ENCODE measurements around the gene GPR160.

The GPR160 gene, protein sequence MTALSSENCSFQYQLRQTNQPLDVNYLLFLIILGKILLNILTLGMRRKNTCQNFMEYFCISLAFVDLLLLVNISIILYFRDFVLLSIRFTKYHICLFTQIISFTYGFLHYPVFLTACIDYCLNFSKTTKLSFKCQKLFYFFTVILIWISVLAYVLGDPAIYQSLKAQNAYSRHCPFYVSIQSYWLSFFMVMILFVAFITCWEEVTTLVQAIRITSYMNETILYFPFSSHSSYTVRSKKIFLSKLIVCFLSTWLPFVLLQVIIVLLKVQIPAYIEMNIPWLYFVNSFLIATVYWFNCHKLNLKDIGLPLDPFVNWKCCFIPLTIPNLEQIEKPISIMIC

DNA sequence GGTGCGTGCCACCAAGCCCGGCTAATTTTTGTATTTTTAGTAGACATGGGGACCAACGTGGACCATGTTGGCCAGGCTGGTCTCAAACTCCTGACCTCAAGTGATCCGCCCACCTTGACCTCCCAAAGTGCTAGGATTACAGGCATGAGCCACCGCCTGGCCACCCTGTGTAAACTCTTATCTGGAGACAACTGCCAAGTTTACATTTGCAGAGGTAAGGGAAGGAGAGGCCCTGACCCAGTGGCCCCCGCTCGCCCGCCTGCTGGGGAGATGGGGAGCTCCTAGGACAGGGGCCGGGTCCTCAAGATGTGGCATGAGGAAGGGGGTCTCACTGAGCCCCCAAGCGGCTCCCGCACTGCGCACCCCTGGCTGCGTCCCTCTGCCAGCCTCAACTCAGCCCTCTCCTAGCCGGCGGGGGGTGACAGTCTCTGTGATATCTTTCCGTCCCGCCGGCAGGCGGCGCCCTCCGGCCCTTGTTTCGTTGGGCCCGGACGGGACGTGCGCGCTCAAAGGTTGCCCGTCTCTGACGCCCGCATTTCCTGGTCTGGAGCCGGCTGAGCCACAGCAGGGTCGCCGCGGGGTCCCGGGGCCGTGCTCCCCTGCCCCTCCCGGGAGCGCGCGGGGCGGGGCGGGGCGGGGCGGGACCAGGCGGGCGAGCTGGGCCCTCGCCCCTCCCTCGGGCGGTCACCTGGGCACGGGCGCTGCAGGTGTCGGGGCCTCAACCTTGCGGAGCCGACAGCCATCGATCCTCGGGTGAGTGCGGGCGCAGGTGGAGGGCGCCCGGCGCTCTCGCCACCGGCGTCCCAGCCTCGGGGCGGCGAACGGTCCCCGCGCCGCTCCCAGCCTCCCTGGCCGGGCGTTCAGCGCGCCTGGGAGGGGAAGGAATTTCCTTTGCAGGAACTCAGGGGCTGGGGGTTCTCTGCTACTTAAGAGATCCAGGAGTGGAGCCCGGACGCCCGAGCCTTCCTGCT lies at the start of gene GPR160:
Gene GPR160 (plus strand): TSS at position 533 of the 971 bp plus-strand sequence. CDS start 45,978 bp downstream, outside the sequence.
- Histone ChIP-seq H3K9me3 (no peaks in the 10 kb centered on the region), H3K4me1 (no peaks in the 10 kb centered on the region), H3K27me3 (ENCODE audit: low read depth) (no peaks in the 10 kb centered on the region), H3K4me3 (peak within 1 kb of the TSS; percentile 60), H3K36me3 (replicated peaks) (no peaks in the 10 kb centered on the region)
- in situ Hi-C loops (cut with MboI; ENCODE audit: low sequenced_read_pairs) = no loop called here
- DNase-seq (ENCODE audit: low spot score in 2 of 2) = peak; percentile 61 to 91

DNA sequence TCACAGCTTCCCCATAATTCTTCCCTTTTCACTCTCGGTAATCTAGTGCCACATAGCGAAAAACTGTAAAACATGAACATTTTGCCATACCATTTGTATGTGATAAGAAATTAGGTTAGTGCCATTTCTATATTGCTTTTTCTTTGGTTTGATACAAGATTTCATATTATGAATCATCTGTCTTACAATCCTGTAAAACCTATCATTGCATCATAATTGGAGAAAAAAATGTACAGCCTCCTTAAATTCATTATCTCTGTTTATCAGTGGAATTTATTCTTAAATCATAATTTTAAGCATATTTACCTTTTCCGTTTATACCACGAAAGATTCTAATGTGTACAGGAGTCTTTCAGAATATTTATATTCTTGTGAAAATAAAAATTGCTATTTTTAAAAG lies 47.4 kb upstream of the GPR160 start:
- H3K27me3 ChIP-seq (ENCODE audit: low read depth) = no peaks in the 10 kb centered on the region
- in situ Hi-C loops (cut with MboI; ENCODE audit: low sequenced_read_pairs) = no loop called here
- H3K36me3 ChIP-seq (replicated peaks) = peaks cover 41% of the 10 kb centered on the region
- no peak for DNase-seq (ENCODE audit: low spot score in 2 of 2)
- no peaks in the 10 kb centered on the region for H3K4me1 ChIP-seq
- no peaks in the 10 kb centered on the region for H3K9me3 ChIP-seq
- H3K4me3 ChIP-seq = no peak overlapping the region

GRCh38 chr3:169992156-169992555 lies 45.6 kb upstream of the GPR160 start:
- peaks cover 36% of the 10 kb centered on the region for H3K36me3 ChIP-seq (replicated peaks)
- H3K4me3 ChIP-seq = no peak overlapping the region
- DNase-seq (ENCODE audit: low spot score in 2 of 2) = no peak
- H3K4me1 ChIP-seq = no peaks in the 10 kb centered on the region
- in situ Hi-C loops (cut with MboI; ENCODE audit: low sequenced_read_pairs) = no loop called here
- H3K9me3 ChIP-seq = no peaks in the 10 kb centered on the region
- no peaks in the 10 kb centered on the region for H3K27me3 ChIP-seq (ENCODE audit: low read depth)

GRCh38 chr3:169992781-169993180 lies 45.0 kb upstream of the GPR160 start:
- in situ Hi-C loops (cut with MboI; ENCODE audit: low sequenced_read_pairs) = no loop called here
- no peak for DNase-seq (ENCODE audit: low spot score in 2 of 2)
- Histone ChIP-seq H3K9me3 (no peaks in the 10 kb centered on the region), H3K36me3 (replicated peaks) (peaks cover 33% of the 10 kb centered on the region), H3K4me3 (no peak overlapping the region), H3K27me3 (ENCODE audit: low read depth) (no peaks in the 10 kb centered on the region), H3K4me1 (no peaks in the 10 kb centered on the region)

DNA sequence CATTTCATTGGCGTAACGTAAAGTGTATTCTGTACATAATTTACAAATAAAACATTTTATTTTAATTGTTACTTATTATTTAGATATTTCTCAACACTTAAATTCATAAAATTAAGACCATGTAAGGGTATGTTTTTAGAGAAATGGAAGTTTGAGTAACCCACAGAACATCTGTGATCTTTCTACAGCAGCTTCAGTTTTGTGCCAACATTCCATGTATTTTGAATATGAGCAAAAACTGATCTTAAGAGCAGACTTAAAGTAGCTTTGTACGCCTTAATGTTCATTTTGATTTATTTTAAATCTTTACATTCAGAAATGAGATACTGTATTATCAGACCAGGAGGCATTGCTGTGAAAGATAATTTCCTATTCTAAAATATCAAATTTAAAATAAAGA lies 44.0 kb upstream of the GPR160 start:
- no peak for DNase-seq (ENCODE audit: low spot score in 2 of 2)
- no peaks in the 10 kb centered on the region for H3K27me3 ChIP-seq (ENCODE audit: low read depth)
- in situ Hi-C loops (cut with MboI; ENCODE audit: low sequenced_read_pairs) = no loop called here
- H3K9me3 ChIP-seq = no peaks in the 10 kb centered on the region
- peaks cover 28% of the 10 kb centered on the region for H3K36me3 ChIP-seq (replicated peaks)
- H3K4me3 ChIP-seq = no peak overlapping the region
- no peaks in the 10 kb centered on the region for H3K4me1 ChIP-seq

DNA sequence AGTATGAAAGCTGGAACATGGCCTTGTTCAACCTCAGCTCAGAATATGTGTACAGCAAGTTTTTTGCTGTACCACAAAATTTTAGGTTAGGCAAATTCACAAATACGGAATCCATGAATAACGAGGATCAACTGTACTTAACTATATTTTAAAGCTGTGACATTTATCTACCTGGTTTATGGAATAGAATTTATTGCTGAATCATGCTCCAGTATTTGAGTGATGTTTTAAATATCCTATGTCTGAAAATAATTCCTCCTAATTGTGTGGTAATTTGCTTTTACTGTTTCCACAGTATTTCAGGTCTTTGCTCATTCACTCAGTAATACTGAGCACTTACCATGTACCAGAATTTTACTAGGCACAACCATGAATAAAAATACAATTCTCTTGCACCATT lies 41.7 kb upstream of the GPR160 start:
- in situ Hi-C loops (cut with MboI; ENCODE audit: low sequenced_read_pairs) = no loop called here
- peaks cover 22% of the 10 kb centered on the region for H3K36me3 ChIP-seq (replicated peaks)
- no peaks in the 10 kb centered on the region for H3K9me3 ChIP-seq

GRCh38 chr3:169998668-169999131 lies 39.1 kb upstream of the GPR160 start:
- in situ Hi-C loops (cut with MboI; ENCODE audit: low sequenced_read_pairs) = no loop called here
- Histone ChIP-seq H3K36me3 (replicated peaks) (peaks cover 8% of the 10 kb centered on the region), H3K4me3 (no peak overlapping the region), H3K27me3 (ENCODE audit: low read depth) (no peaks in the 10 kb centered on the region), H3K9me3 (no peaks in the 10 kb centered on the region), H3K4me1 (no peaks in the 10 kb centered on the region; the same call in 1 of the 2 replicates)
- no peak for DNase-seq (ENCODE audit: low spot score in 2 of 2)

More for the DNA sequence above, 41.7 kb upstream of the GPR160 start:
- no peaks in the 10 kb centered on the region for H3K27me3 ChIP-seq (ENCODE audit: low read depth)
- H3K4me1 ChIP-seq = no peaks in the 10 kb centered on the region; the same call in 1 of the 2 replicates
- no peak for DNase-seq (ENCODE audit: low spot score in 2 of 2)
- no peak overlapping the region for H3K4me3 ChIP-seq

DNA sequence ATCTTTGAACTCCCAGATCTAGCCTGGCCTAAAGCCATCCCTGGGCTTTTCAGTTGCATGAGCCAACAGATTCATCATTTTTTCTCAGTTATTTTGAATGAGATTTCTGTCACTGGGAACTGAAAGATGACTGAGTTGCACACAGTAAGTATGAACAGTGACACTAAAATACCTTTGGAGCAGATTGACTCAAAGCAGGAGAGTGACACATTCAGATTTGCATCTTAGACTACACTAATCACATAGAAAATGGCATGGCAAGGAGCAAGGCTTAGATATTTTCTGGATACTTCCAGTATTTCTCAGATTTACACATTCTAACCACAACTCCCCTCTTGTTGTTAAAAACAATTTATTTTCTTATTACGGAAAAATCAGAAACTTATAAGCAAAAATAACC lies 38.4 kb upstream of the GPR160 start:
- H3K4me1 ChIP-seq = no peaks in the 10 kb centered on the region; the same call in 1 of the 2 replicates
- no peak for DNase-seq (ENCODE audit: low spot score in 2 of 2)
- no peaks in the 10 kb centered on the region for H3K27me3 ChIP-seq (ENCODE audit: low read depth)
- no peak overlapping the region for H3K4me3 ChIP-seq
- no peaks in the 10 kb centered on the region for H3K9me3 ChIP-seq
- in situ Hi-C loops (cut with MboI; ENCODE audit: low sequenced_read_pairs) = no loop called here
- H3K36me3 ChIP-seq (replicated peaks) = peaks cover 8% of the 10 kb centered on the region

- H3K27me3 ChIP-seq (ENCODE audit: low read depth) = no peaks in the 10 kb centered on the region
- in situ Hi-C loops (cut with MboI; ENCODE audit: low sequenced_read_pairs) = no loop called here
- no peak overlapping the region for H3K4me3 ChIP-seq
- H3K36me3 ChIP-seq (replicated peaks) = peaks cover 5% of the 10 kb centered on the region
- no peaks in the 10 kb centered on the region for H3K9me3 ChIP-seq
- DNase-seq (ENCODE audit: low spot score in 2 of 2) = no peak
- H3K4me1 ChIP-seq = no peaks in the 10 kb centered on the region; the same call in 1 of the 2 replicates
These were observed 37.7 kb upstream of the GPR160 start for GRCh38 chr3:170000051-170000450.

- no peaks in the 10 kb centered on the region for H3K27me3 ChIP-seq (ENCODE audit: low read depth)
- no peak overlapping the region for H3K4me3 ChIP-seq
- in situ Hi-C loops (cut with MboI; ENCODE audit: low sequenced_read_pairs) = no loop called here
- no peaks in the 10 kb centered on the region for H3K36me3 ChIP-seq (replicated peaks)
- DNase-seq (ENCODE audit: low spot score in 2 of 2) = no peak
- no peaks in the 10 kb centered on the region for H3K9me3 ChIP-seq
- no peaks in the 10 kb centered on the region; the same call in 1 of the 2 replicates for H3K4me1 ChIP-seq
These were observed 35.6 kb upstream of the GPR160 start for GRCh38 chr3:170002231-170002630.

GRCh38 chr3:170002879-170003278 lies 34.9 kb upstream of the GPR160 start:
- Histone ChIP-seq H3K9me3 (no peaks in the 10 kb centered on the region), H3K36me3 (replicated peaks) (no peaks in the 10 kb centered on the region), H3K27me3 (ENCODE audit: low read depth) (no peaks in the 10 kb centered on the region), H3K4me3 (no peak overlapping the region), H3K4me1 (no peaks in the 10 kb centered on the region; the same call in 1 of the 2 replicates)
- no peak for DNase-seq (ENCODE audit: low spot score in 2 of 2)
- in situ Hi-C loops (cut with MboI; ENCODE audit: low sequenced_read_pairs) = no loop called here

GRCh38 chr3:170003881-170004356 lies 33.9 kb upstream of the GPR160 start:
- H3K9me3 ChIP-seq = no peaks in the 10 kb centered on the region
- no peaks in the 10 kb centered on the region; the same call in 1 of the 2 replicates for H3K4me1 ChIP-seq
- no peak overlapping the region for H3K4me3 ChIP-seq
- in situ Hi-C loops (cut with MboI; ENCODE audit: low sequenced_read_pairs) = no loop called here
- no peaks in the 10 kb centered on the region for H3K27me3 ChIP-seq (ENCODE audit: low read depth)
- DNase-seq (ENCODE audit: low spot score in 2 of 2) = no peak
- no peaks in the 10 kb centered on the region for H3K36me3 ChIP-seq (replicated peaks)

GRCh38 chr3:170007031-170007663 lies 30.6 kb upstream of the GPR160 start:
- Histone ChIP-seq H3K27me3 (ENCODE audit: low read depth) (no peaks in the 10 kb centered on the region), H3K4me3 (no peak overlapping the region), H3K36me3 (replicated peaks) (no peaks in the 10 kb centered on the region), H3K4me1 (no peaks in the 10 kb centered on the region), H3K9me3 (no peaks in the 10 kb centered on the region; the same call in 1 of the 2 replicates)
- in situ Hi-C loops (cut with MboI; ENCODE audit: low sequenced_read_pairs) = no loop called here
- DNase-seq (ENCODE audit: low spot score in 2 of 2) = no peak

All from HAP-1 (cell line).